ENCODE results near the gene HAUS6.
"Not testable (repeated sequence)": the region's sequence is repeated elsewhere in the genome, so short reads cannot be mapped to it uniquely, and the experiment has no call there.

Gene HAUS6

GRCh38 chr9:19036611-19037010 lies 66.1 kb downstream of the HAUS6 start:
- DNase-seq (ENCODE audit: low read depth): no peak

- no peak for DNase-seq (ENCODE audit: low read depth)
These were observed 69.7 kb downstream of the HAUS6 start, which contains the start of gene SAXO1 for GRCh38 chr9:19033015-19033414. SAXO1 (minus strand) TSS chr9:19033209; CDS start chr9:19032908, 301 bp downstream.

- DNase-seq (ENCODE audit: low read depth): no peak
These were observed 70.3 kb downstream of the HAUS6 start for GRCh38 chr9:19032406-19032805.

GRCh38 chr9:19030899-19031298 lies 71.8 kb downstream of the HAUS6 start:
- no peak for DNase-seq (ENCODE audit: low read depth)

GRCh38 chr9:19028835-19029451 lies 73.8 kb downstream of the HAUS6 start:
- no peak for DNase-seq (ENCODE audit: low read depth)

GRCh38 chr9:19027825-19028224 lies 74.9 kb downstream of the HAUS6 start:
- no peak for DNase-seq (ENCODE audit: low read depth)

GRCh38 chr9:19026375-19026774 lies 76.3 kb downstream of the HAUS6 start:
- no peak for DNase-seq (ENCODE audit: low read depth)

GRCh38 chr9:19023078-19023477 lies 79.6 kb downstream of the HAUS6 start:
- DNase-seq (ENCODE audit: low read depth): no peak

GRCh38 chr9:19022206-19022605 lies 80.5 kb downstream of the HAUS6 start:
- no peak for DNase-seq (ENCODE audit: low read depth)

- not testable (repeated sequence) for DNase-seq (ENCODE audit: low read depth)
These were observed 81.1 kb downstream of the HAUS6 start for GRCh38 chr9:19021649-19022048.

GRCh38 chr9:19020886-19021455 lies 81.7 kb downstream of the HAUS6 start:
- DNase-seq (ENCODE audit: low read depth): no peak

GRCh38 chr9:19018201-19018600 lies 84.5 kb downstream of the HAUS6 start:
- DNase-seq (ENCODE audit: low read depth): no peak

GRCh38 chr9:19009391-19009965 lies 93.2 kb downstream of the HAUS6 start:
- DNase-seq (ENCODE audit: low read depth): no peak

Data from stimulated activated CD8-positive, alpha-beta memory T cell treated with anti-CD3 and anti-CD28 coated beads, Interleukin-15, amount 100 ng/mL, for 1 hour (primary cell).